WTC11 (cell line): ENCODE results near the gene DUSP2. TPM values are rescaled to one million over a fixed set of nuclear protein-coding genes. Genes with fewer than 3 reads are reported as not detected.

ENCODE experiments used
- ATAC-seq: fragments of 200-7000 bp; cut with Tn5 transposase; 2 replicates; pipeline ENCODE4 v1.10.0; 2021; ENCODE audit warnings: mild to moderate bottlenecking, moderate library complexity
- CTCF ChIA-PET: fragments of 300-600 bp; sonication (Branson Sonifier 250); formaldehyde crosslinking; loops from one replicate; lab custom pipeline; 2021; ENCODE audit warnings: antibody characterized with exemption; lab: Charles Lee
- POLR2A ChIA-PET: fragments of 350-600 bp; sonication (Branson Sonifier 250); formaldehyde crosslinking; loops from one replicate; lab custom pipeline; 2021; ENCODE audit warnings: antibody characterized with exemption; lab: Charles Lee
- DNase-seq: peaks from one replicate; pipeline ENCODE4 v3.0.0; 2021; ENCODE audit warnings: low spot score
- H3K27ac Mint-ChIP-seq: 2 replicates; pipeline ENCODE4 v1.8.0; 2021; ENCODE audit warnings: mixed read lengths
- H3K27me3 Mint-ChIP-seq: 2 replicates; pipeline ENCODE4 v1.8.0; 2021; ENCODE audit warnings: low read depth, mild to moderate bottlenecking, moderate library complexity, mixed read lengths
- H3K36me3 Mint-ChIP-seq: 2 replicates; pipeline ENCODE4 v1.8.0; 2021; ENCODE audit warnings: mixed read lengths
- H3K4me1 Mint-ChIP-seq: 2 replicates; pipeline ENCODE4 v1.8.0; 2022; ENCODE audit warnings: mixed read lengths
- H3K4me3 Mint-ChIP-seq: 2 replicates; pipeline ENCODE4 v1.8.0; 2021; ENCODE audit warnings: mild to moderate bottlenecking, moderate library complexity, mixed read lengths
- H3K9me3 Mint-ChIP-seq: 2 replicates; pipeline ENCODE4 v1.8.0; 2021; ENCODE audit warnings: mixed read lengths
- ATF3 ChIP-seq: sonication (generic); formaldehyde crosslinking; conservative IDR thresholded peaks from 2 replicates; pipeline ENCODE4 v1.8.1; 2022; ENCODE audit warnings: mild to moderate bottlenecking, missing genetic modification reagents
- ESRRA ChIP-seq: sonication (generic); formaldehyde crosslinking; IDR thresholded peaks from 2 replicates; pipeline ENCODE4 v1.8.1; 2022; ENCODE audit warnings: mild to moderate bottlenecking, missing genetic modification reagents, borderline replicate concordance
- GTF2I ChIP-seq: fragments of 250-450 bp; sonication (Bioruptor Pico); conservative IDR thresholded peaks from 2 replicates; pipeline ENCODE4 v1.4.0; 2021; ENCODE audit warnings: mild to moderate bottlenecking
- JUN ChIP-seq: sonication (generic); formaldehyde crosslinking; IDR thresholded peaks from 2 replicates; pipeline ENCODE4 v1.8.0; 2023; ENCODE audit warnings: mild to moderate bottlenecking, missing genetic modification reagents
- KAT7 ChIP-seq: sonication (generic); formaldehyde crosslinking; IDR thresholded peaks from 2 replicates; pipeline ENCODE4 v1.8.1; 2023; ENCODE audit warnings: missing genetic modification reagents, mild to moderate bottlenecking, borderline replicate concordance
- MXD4 ChIP-seq: fragments of 250-450 bp; sonication (Bioruptor Pico); IDR thresholded peaks from 2 replicates; pipeline ENCODE4 v1.8.0; 2021; ENCODE audit warnings: mild to moderate bottlenecking, moderate library complexity, borderline replicate concordance
- OVOL2 ChIP-seq: fragments of 250-450 bp; sonication (Bioruptor Pico); IDR thresholded peaks from 2 replicates; pipeline ENCODE4 v1.9.0; 2021; ENCODE audit warnings: mild to moderate bottlenecking, borderline replicate concordance
- PRDM15 ChIP-seq: sonication (generic); formaldehyde crosslinking; IDR thresholded peaks from 2 replicates; pipeline ENCODE4 v1.8.0; 2022; ENCODE audit warnings: missing genetic modification reagents
- SMAD3 ChIP-seq: sonication (generic); formaldehyde crosslinking; IDR thresholded peaks from 2 replicates; pipeline ENCODE4 v1.8.0; 2022; ENCODE audit warnings: missing genetic modification reagents, mild to moderate bottlenecking, borderline replicate concordance
- TEAD1 ChIP-seq: sonication (generic); formaldehyde crosslinking; IDR thresholded peaks from 2 replicates; pipeline ENCODE4 v1.8.0; 2022; ENCODE audit warnings: mild to moderate bottlenecking, missing genetic modification reagents
- TEAD4 ChIP-seq: sonication (generic); formaldehyde crosslinking; IDR thresholded peaks from 2 replicates; pipeline ENCODE4 v1.8.0; 2022; ENCODE audit warnings: mild to moderate bottlenecking, missing genetic modification reagents
- total RNA-seq: library from RNA; stranded (reverse); gene quantifications from 3 replicates; pipeline ENCODE4 v1.2.3, GENCODE V29; 2021
- TF ChIP-seq, protein P1 (sequence below): sonication (generic); formaldehyde crosslinking; IDR thresholded peaks from 2 replicates; pipeline ENCODE4 v1.8.1; 2022; ENCODE audit warnings: low read depth, mild to moderate bottlenecking, moderate library complexity, missing genetic modification reagents, borderline replicate concordance
- TF ChIP-seq, protein P2 (sequence below): fragments of 250-450 bp; sonication (Bioruptor Pico); IDR thresholded peaks from 2 replicates; pipeline ENCODE4 v1.9.0; 2021; ENCODE audit warnings: mild to moderate bottlenecking
- TF ChIP-seq, protein P3 (sequence below): sonication (generic); formaldehyde crosslinking; IDR thresholded peaks from 2 replicates; pipeline ENCODE4 v1.8.1; 2023; ENCODE audit warnings: mild to moderate bottlenecking, missing genetic modification reagents, moderate library complexity
- TF ChIP-seq, protein P4 (sequence below): sonication (generic); formaldehyde crosslinking; IDR thresholded peaks from 2 replicates; pipeline ENCODE4 v1.8.1; 2023; ENCODE audit warnings: mild to moderate bottlenecking, missing genetic modification reagents, moderate library complexity

The DUSP2 gene
- total RNA-seq, 1 experiment from 2014 or later: 4.7 TPM

DNA sequence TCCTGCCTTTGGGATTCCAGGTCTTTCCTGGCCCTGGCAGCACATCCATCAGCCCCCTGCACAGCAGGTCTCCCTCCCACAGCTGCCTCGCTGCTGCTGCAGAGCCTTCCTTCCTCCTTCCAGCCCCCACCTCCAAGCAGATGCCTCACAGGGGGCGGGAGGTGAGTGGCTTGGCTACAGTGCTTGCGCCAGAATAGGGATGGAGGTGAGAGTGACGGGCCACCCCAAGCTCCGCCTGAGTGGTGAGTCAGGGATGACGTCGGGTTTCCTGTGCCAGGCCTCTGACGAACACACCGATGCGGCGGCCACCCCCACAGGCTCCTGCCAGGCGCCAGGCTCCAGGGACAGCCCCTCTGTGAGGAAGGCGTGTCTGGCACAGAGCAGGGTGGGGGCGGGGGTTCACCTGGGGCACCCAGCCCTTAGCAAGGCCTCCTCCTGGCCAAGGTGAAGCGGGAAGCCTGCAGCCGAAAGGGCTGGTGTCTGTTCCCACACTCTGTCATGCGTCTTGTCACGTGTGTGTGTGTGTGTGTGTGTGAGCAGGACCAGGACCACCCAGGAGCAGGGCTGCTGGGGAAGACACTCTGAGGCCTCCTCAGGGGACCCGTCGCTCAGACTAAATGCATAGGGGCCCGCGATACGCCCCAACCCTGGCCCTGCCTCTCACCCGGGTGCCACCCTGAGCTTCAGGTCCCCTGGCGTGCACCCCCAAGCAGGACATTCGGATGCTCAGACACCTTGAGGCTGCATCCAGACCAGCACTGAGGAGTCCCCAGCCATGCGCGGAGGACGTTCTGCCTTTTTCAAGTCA lies 3.4 kb upstream of the DUSP2 start (continued):
- TF ChIP-seq ATF3 (no peak), OVOL2 (CRISPR knock-in tag) (no peak), TEAD1 (no peak), SMAD3 (CRISPR knock-in tag) (no peak), MXD4 (no peak), TEAD4 (CRISPR knock-in tag) (no peak), PRDM15 (CRISPR knock-in tag) (no peak)
- TF ChIP-seq, protein P1, sequence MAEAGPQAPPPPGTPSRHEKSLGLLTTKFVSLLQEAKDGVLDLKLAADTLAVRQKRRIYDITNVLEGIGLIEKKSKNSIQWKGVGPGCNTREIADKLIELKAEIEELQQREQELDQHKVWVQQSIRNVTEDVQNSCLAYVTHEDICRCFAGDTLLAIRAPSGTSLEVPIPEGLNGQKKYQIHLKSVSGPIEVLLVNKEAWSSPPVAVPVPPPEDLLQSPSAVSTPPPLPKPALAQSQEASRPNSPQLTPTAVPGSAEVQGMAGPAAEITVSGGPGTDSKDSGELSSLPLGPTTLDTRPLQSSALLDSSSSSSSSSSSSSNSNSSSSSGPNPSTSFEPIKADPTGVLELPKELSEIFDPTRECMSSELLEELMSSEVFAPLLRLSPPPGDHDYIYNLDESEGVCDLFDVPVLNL (CRISPR knock-in tag): no peak
- TF ChIP-seq, protein P2, sequence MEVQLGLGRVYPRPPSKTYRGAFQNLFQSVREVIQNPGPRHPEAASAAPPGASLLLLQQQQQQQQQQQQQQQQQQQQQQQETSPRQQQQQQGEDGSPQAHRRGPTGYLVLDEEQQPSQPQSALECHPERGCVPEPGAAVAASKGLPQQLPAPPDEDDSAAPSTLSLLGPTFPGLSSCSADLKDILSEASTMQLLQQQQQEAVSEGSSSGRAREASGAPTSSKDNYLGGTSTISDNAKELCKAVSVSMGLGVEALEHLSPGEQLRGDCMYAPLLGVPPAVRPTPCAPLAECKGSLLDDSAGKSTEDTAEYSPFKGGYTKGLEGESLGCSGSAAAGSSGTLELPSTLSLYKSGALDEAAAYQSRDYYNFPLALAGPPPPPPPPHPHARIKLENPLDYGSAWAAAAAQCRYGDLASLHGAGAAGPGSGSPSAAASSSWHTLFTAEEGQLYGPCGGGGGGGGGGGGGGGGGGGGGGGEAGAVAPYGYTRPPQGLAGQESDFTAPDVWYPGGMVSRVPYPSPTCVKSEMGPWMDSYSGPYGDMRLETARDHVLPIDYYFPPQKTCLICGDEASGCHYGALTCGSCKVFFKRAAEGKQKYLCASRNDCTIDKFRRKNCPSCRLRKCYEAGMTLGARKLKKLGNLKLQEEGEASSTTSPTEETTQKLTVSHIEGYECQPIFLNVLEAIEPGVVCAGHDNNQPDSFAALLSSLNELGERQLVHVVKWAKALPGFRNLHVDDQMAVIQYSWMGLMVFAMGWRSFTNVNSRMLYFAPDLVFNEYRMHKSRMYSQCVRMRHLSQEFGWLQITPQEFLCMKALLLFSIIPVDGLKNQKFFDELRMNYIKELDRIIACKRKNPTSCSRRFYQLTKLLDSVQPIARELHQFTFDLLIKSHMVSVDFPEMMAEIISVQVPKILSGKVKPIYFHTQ (CRISPR knock-in tag): no peak
- TF ChIP-seq, protein P3, sequence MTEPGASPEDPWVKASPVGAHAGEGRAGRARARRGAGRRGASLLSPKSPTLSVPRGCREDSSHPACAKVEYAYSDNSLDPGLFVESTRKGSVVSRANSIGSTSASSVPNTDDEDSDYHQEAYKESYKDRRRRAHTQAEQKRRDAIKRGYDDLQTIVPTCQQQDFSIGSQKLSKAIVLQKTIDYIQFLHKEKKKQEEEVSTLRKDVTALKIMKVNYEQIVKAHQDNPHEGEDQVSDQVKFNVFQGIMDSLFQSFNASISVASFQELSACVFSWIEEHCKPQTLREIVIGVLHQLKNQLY (CRISPR knock-in tag): no peak
- TF ChIP-seq, protein P4, sequence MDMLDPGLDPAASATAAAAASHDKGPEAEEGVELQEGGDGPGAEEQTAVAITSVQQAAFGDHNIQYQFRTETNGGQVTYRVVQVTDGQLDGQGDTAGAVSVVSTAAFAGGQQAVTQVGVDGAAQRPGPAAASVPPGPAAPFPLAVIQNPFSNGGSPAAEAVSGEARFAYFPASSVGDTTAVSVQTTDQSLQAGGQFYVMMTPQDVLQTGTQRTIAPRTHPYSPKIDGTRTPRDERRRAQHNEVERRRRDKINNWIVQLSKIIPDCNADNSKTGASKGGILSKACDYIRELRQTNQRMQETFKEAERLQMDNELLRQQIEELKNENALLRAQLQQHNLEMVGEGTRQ (CRISPR knock-in tag): peak; percentile 52

DNA sequence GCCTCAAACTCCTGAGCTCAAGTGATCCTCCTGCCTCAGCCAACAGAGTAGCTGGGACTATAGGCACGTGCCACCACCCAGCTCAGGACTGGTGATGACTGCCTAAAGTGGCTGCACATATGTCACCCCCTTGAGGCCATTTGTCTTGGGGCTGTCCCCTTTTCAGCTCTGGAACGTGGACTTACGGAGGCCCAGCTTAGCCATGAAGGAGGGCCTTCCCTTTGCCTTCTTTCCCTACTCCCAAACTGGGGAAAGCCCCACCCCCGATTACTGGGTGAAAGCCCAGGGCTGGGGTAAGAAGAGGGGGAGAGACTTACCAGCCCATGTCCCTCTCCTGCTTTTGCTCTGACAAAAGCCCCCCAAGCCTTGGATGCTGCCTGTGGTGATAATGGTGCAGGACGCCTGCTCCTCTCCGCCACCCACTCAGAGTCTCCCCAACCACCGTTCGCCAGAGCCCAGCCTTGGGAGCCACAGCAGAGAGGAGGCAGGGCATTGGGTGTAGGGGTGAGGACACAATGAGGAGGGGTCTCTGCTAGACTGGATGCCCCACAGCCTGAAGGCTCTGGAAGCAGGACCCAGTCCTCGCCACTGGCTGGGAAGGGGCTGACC lies 2.5 kb upstream of the DUSP2 start:
- no peak for ATAC-seq
- no peaks in the 10 kb centered on the region for H3K36me3 Mint-ChIP-seq
- no peak overlapping the region for H3K4me3 Mint-ChIP-seq
- H3K4me1 Mint-ChIP-seq: peaks cover 40% of the 10 kb centered on the region
- H3K27ac Mint-ChIP-seq: no peak overlapping the region; the same call in 1 of the 2 replicates
- POLR2A ChIA-PET: no interaction called here
- CTCF ChIA-PET: interaction anchor here (1.3 to 4.9 kb wide), 7 partner anchors 9 to 125 kb away, joined by 3 to 33 read pairs (median 8); partner anchors contain the start of gene ASTL
- no peak for DNase-seq
- H3K9me3 Mint-ChIP-seq: no peaks in the 10 kb centered on the region
- peaks cover 35% of the 10 kb centered on the region for H3K27me3 Mint-ChIP-seq
- TF ChIP-seq GTF2I: no peak
- TF ChIP-seq JUN (CRISPR knock-in tag): no peak
- TF ChIP-seq KAT7 (CRISPR knock-in tag): no peak
- TF ChIP-seq ESRRA: no peak
